Hematopoietic multipotent progenitor cell (in vitro differentiated cells): ENCODE measurements around the gene SPOCK1. TPM values are rescaled to one million over a fixed set of nuclear protein-coding genes. Genes with fewer than 3 reads are reported as not detected.

Experiments used
- DNase-seq, 3 donors: peaks; one replicate each; pipeline ENCODE4 v3.0.0-alpha.2; 2011 to 2015; ENCODE audit warnings: low read depth in 2 of 3, low spot score in 2 of 3
- total RNA-seq: library from RNA; depleted of rRNA; stranded (reverse); fragments of >200 nt; gene quantifications from one replicate; pipeline ENCODE4 v1.2.3, GENCODE V29; 2012

Gene SPOCK1
- total RNA-seq, 1 donor = under 0.01 TPM

GRCh38 chr5:137091472-137091871 is 407.7 kb downstream of the SPOCK1 start:
- DNase-seq = no peak

DNA sequence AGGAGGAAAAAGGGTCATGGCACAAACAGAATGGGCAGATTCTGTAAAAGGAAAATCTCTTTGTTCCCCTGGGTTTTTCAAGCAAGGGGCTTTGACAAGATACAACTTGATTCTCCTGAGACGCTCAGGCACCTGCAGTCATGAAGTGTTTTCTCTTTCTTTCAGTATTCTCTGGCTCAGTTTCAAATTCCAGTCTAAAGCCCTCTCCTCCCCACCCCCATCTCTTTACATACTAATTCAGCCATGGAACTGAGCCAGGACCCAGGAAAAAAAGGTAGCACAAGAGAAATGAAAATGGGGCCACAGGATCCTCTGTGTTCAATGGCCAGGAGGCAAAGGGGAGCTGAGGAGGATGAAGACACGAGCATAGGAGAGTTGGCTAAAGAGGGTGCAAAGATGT is 408.4 kb downstream of the SPOCK1 start:
- no peak for DNase-seq

DNA sequence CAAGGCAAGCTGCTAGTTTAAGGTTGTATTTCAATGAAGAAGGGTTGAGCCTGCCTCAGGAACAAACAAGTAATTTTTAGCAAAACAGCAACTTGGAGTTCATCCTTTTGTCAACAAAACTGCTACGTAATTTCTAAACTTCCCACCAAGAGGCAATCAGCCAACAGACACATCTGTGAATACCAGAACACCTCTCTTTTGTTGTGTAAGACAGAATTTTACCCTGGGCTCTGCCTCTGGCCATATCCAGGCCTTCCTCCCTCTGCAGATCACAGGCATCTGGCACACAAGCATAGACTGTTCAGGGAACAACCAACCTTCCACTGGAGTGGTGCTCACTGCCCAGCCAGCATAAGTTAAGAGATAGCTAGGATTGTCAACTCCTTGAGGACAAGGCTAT is 409.0 kb downstream of the SPOCK1 start:
- no peak for DNase-seq

DNA sequence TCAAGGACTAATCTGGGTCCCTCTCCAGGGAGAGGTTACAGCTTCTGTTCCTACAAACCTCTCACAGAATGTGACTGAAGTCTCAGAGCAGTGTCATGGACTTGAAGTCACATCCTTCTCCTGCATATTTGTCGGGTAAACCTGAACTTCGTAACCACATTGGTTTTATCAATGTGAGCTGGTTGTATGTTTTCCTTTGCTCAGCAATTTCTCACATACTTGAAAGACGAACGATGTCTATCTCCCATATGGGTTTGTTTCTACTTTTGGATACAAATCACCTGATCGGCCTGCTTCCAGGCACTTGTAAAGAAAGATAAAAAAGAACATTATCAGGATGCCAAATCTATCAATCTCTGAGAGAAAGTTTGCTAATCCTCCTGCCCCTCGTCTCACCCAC is 411.0 kb downstream of the SPOCK1 start:
- DNase-seq = no peak

DNA sequence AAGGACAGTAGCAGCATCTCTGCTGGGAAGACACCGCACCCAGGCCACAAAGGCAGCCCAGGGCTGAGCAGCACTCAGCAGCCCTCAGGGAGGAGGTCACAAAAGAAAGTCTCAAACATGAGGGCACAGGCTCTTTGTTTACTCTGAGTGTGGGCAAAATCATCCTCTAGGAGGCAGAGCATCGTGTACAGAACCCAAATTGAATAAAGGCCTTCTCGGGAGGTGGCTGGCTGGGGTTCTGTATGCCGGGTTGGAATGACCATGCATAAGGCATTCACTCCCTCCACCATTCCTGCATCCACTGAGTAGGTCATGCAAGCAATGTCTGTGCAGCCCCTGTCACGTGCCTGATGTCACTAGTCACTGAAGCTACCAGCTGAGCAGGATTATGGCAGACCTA is 412.8 kb downstream of the SPOCK1 start:
- no peak for DNase-seq

DNA sequence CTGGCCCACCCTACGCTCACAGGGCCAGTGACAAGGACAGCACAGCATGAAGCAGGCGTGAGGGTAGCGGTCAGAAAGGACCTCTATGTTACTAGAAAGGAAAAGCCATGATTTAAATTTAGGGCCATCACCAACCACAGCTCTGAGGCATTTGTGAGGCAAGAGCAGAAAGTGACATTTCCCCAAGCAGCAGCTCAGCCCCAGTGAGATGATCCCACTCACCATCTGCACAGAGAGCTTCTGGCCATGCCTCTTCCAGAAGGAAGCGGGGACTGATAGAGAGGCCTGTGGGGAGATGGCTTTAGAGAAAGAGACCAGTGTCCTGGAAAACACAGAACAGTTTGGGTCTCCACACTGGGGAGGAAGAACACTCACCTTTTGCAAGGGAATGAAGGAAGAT is 413.9 kb downstream of the SPOCK1 start:
- no peak for DNase-seq

DNA sequence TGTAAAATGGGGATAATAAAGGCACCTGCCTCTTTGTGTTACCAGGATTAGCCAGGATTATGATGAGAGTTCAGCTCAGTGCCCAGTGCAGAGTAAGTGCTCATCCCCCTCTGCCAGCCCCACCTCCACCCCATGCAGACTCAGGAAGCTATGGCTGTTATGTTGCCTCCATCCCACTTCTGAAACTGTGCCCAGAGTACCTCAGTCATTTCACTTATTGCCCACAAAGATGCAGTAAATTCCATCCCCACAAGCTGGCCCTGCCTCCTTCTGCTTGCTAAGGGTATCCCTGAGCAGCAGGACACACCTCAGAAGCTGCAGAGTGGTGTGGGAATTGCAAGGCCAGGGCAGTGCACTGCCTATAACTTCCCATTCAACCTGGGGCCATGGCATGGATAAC is 415.1 kb downstream of the SPOCK1 start:
- DNase-seq = no peak

GRCh38 chr5:137082951-137083350 is 416.2 kb downstream of the SPOCK1 start:
- DNase-seq = no peak

GRCh38 chr5:137078171-137078665 is 420.9 kb downstream of the SPOCK1 start:
- DNase-seq = no peak

DNA sequence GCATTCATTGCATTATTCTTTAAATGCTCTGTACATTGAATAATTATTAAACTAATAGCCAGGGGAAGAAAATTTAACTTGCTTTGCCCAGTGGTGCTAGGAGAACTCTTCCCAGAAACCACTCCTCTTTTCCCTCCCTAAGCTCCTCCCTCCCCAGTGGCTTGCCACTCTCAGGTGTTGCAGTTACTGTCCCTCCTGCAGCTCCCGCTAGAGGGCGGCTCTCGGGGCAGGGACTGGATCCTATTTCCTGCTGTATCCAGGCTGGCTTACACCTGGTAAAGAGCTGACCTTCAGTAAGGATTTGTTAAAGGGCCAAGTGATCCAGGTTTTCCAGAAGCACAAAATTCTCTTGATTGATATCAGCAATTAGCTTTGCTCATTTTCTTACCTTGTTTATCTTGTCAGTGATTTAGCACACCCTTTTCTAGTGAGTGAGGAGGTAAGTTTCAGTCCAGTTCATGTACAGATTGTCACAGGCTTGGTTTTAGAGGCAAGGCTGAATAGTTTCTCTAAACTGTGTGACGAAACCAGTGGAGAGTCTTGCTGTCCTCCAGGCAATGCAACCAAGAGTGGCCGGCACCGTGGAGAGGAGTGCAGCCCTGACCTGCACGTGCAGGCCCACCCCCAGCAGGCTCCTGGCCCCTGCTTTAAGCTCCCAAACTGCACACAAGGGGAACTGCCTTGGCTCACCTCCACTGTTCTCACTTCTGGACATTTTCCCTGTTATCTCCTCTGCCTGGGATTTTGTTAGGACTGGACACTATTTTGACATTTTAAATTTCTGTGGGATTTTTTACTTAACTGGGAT is 423.8 kb downstream of the SPOCK1 start:
- DNase-seq = no peak

GRCh38 chr5:137073189-137073588 is 425.9 kb downstream of the SPOCK1 start:
- DNase-seq = no peak

DNA sequence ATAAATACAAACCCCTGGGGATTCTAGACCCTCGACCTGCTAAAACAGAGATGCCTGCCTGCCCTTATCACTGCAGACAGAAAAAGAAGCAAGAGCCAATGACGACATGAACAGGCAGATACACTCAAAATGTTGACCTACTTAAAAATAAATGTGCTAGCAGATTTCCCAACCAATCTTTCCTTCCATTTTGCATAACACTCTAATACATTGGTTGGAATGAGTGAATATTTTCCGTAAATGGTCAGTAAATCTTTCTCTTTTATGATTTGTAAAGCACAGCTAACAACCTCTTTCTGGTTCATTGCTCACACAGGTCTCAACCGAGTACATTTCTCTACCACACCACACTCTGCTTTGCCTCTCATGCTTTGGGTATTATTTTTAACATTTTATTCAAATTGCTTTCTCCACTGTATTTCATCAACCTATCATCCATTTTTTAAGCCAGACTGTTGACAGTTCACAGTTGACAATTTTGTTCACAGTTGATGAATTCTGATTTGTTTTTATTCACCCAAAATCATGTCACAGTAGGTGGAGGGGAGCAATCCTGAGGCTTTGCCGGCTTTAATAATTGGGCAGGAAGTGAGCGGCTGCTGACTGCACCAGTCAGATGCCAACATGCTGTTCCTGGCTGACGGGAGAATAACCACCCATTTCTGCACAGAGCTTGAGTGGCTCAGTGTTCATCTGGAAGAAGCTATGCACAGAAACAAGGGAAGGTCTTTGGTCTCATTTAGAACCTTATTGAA is 426.6 kb downstream of the SPOCK1 start:
- DNase-seq = no peak

DNA sequence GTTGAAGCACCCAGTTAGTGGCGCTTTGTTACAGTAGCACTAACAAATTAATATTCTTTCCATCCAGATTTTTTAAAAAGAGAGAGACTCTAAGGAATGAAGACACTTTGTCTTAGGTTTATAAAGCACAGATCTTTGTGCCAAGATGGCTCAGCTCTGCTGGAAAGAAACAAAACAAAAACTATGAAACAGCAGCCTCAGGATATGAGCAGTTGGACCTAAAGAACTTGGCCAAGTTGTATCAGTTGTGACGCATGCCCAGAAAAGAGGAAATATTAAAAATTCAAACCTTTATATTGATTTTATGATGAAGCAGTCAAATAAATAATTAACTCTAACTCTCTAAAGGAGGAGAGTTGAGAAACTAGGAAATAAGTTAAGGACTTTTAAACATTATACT is 427.2 kb downstream of the SPOCK1 start:
- DNase-seq = no peak

DNA sequence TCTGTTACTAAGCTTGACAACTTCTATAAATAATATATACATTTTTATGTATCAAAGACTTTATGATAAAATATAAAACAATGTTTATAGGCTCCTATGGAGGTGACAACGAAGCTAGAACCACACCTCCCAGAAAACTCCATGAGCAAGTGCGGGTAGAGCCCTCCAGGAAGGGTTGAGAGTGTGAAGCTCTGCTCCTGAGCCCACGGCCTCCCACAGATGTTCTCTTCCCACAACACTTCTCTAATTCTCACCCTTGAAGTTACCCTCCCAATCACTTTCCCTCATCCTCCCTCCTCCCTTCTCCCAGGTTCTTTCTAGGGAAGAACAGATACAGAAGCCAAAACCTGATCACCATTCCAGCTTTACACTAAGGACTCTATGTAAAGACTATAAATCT is 427.6 kb downstream of the SPOCK1 start:
- DNase-seq = no peak

DNA sequence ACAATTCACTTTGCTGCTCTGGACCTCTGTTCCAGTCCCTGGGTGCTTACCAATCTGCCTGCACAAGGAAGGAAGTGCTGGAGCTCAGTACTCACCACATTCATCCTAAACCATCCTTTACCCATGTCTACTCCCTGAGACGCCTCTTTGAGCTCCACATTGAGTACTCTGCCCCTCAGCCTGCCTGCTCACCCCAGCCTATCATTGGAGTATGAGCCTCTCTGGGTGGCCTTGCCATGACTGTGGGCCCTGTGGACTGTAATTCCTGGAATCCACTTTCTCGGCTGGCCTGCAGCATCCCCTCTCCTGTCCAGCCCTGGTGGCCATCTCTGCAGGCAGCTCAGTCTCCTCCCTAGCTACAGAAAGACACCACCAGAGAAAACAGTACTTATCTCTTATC is 428.6 kb downstream of the SPOCK1 start:
- no peak for DNase-seq

- no peak for DNase-seq
These were observed 429.8 kb downstream of the SPOCK1 start for GRCh38 chr5:137069358-137069757.

DNA sequence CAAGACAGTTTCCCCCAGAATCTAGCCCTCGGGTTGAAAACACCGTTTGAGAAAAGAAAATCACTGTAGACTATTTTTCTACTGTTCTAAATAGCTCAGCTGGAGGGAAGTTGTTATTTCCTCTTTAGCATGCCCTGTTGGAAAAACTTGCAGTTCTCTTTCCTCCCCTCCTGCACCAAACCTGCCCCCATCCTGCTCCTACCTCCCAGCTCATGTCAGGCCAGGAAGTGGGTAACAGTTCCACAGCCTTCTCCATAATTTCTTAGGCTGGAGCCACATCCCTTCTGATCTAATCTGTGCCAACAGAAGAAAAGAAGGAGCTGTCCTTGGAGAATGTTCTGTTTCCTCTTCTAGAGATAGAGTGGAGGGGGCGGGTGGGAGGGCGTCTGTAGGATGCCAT is 437.7 kb downstream of the SPOCK1 start:
- DNase-seq = no peak

DNA sequence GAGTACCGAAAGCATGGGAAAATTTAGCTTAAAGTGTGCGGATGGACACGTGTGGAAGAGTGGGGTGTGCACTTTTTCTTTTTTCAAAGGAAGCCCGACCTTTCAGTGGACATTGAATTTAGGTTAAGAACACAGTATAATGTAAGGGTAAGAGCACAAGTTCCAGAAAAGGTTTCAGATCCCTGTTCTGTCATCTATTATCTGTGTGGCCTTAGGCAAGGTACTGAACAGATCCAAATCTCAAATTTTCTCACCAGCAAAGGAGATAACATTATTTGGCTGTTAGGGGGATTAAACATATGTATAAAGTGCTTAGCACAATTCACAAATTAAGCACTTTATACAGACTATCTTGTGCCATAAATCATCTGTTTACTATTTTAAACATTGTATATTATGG is 441.0 kb downstream of the SPOCK1 start:
- DNase-seq = no peak

DNA sequence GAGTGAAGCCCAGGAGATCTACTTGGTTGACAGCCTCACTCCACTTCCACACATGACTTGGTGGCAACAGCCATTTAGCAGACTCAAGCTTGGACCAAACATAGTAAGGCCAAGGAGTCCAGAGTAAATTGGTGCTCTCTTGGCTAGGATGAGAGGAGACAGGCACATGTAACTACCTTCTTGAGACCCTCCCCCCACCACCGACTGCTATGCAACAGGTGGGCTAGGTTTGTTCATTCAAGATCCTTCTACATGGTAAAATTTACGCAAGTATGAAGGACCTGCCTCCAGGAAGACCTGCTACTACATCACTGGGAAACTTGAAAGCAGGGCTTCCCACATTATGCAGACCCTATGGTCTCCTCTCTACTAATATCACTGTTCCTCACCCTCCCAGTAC is 442.4 kb downstream of the SPOCK1 start:
- DNase-seq = no peak

- no peak for DNase-seq
These were observed 443.8 kb downstream of the SPOCK1 start for GRCh38 chr5:137055271-137055872.

DNA sequence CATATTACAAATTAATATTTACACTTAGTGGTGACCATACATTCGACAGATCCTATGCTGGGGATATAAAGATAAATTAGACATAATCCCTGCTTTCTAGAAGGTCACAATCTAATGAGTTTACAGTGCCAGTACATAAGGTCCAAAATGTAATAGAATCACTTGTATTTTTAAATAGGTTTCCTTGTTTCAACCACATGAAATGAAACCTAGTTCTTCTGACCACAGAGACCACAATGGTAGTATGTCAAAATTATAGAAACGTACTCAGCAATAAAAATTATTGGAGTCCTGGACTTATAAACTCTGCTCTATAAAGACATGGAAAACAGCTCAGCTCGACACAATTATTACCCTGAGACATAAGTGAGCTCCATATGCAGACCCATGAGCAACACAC is 444.3 kb downstream of the SPOCK1 start:
- no peak for DNase-seq

GRCh38 chr5:137054335-137054734 is 444.8 kb downstream of the SPOCK1 start:
- DNase-seq = no peak
